H1 (cell line): ENCODE measurements around the gene PRC1. TPM values are rescaled to one million over a fixed set of nuclear protein-coding genes. Genes with fewer than 3 reads are reported as not detected.

ENCODE experiments used
- ASH2L ChIP-seq: fragments of 200-600, 300-600 bp; sonication (generic); IDR thresholded peaks from one replicate; pipeline ENCODE4 v1.7.1; 2017; ENCODE audit warnings: low read length
- CBX5 ChIP-seq: fragments of 300-800, 300-1000 bp; sonication (generic); IDR thresholded peaks from 2 replicates; pipeline ENCODE4 v1.7.1; 2016; ENCODE audit warnings: antibody characterized with exemption, low read length, low read depth
- CEBPB ChIP-seq: IDR thresholded peaks from 2 replicates; pipeline ENCODE4 v1.6.1; 2012; ENCODE audit warnings: low read depth, low read length
- PHF8 ChIP-seq: fragments of 200-600 bp; sonication (generic); conservative IDR thresholded peaks from 2 replicates; pipeline ENCODE4 v1.7.1; 2012; ENCODE audit warnings: low read depth, mild to moderate bottlenecking, inconsistent platforms, low read length, moderate library complexity
- POU5F1 ChIP-seq: IDR thresholded peaks from 2 replicates; pipeline ENCODE4 v1.6.1; 2011; ENCODE audit warnings: low read depth, mild to moderate bottlenecking, low read length, moderate library complexity
- RFX5 ChIP-seq: IDR thresholded peaks from 2 replicates; pipeline ENCODE4 v1.6.1; 2011; ENCODE audit warnings: low read depth, low read length, improper control_type of control experiment, borderline replicate concordance
- polyA plus RNA-seq, 7 experiments: library from polyadenylated mRNA; depleted of rRNA in 3 of 7; stranded (reverse) in 5 of 7; unstranded in 2 of 7; fragments of >200 nt in 5 of 7; fragments of 200-250 nt in 2 of 7; gene quantifications; 1 replicate in 5 of 7; 2 replicates in 1 of 7; 4 replicates in 1 of 7; pipeline versions ENCODE4 v1.2.1 to v1.2.3, GENCODE V29; 2011 to 2013; ENCODE audit warnings: missing spikeins in 2 of 7, mixed read lengths in 2 of 7
- total RNA-seq: library from RNA; stranded (reverse); fragmentation: NEBNext Ultra II Directional; extraction: Animal tissue kit (Norgen Biotek cat#: 25700); gene quantifications from 2 replicates; pipeline ENCODE4 v1.2.1, GENCODE V29; 2021

Gene PRC1
- total and polyA plus RNA-seq, 2 of the 8 experiments (the other 6 are each of a cell fraction or from before 2014, with no cell fraction given): 90.7 to 181 TPM

GRCh38 chr15:90921887-90922286, 72.4 kb downstream of the PRC1 start (continued):
- TF ChIP-seq POU5F1 (no peak), PHF8 (no peak), RFX5 (no peak), CEBPB (no peak), ASH2L (no peak), CBX5 (no peak)
